ENCODE data around the gene KCNN3.

GRCh38 chr1:154832384-154832783 is 37.7 kb downstream of the KCNN3 start:
- no peak for TF ChIP-seq CTCF (IDR thresholded peaks at IDR 0.05 in 8 of 11, conservative IDR thresholded peaks at IDR 0.05 in 3 of 11)
- no peak for TF ChIP-seq POLR2A (IDR thresholded peaks at IDR 0.05)
